AML-193 (cell line): Measurements from ENCODE around the gene CDC42BPA.
"Not testable (repeated sequence)": the region's sequence is repeated elsewhere in the genome, so short reads cannot be mapped to it uniquely, and the experiment has no call there.

Source experiments
- DNase-seq, 2 experiments: peaks; one replicate each; lab custom pipeline; 2025; lab: John Stamatoyannopoulos, UW

The CDC42BPA gene

DNA sequence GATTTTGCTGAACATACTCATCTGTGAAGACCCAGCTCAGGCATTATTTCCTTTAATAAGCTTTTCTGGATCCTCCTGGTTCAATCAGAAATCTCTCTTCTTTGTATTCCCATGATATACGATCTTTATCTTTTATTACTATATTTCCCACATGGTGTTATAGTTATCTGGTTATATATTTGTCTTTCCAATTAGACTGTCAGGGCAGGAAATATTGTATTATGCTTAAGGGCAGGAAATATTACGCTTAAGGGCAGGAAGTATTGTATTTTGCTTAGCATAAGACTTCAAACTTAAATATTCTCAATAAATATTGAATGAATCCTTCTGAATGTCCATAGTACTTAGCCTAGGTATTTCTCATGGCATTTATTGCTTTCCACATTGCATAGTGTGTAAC, 256.0 kb downstream of the CDC42BPA start:
- no peak for DNase-seq

- DNase-seq = no peak
Observed at GRCh38 chr1:227059076-227059475, 259.2 kb downstream of the CDC42BPA start.

- DNase-seq = no peak
Observed at GRCh38 chr1:227058321-227058751, 260.0 kb downstream of the CDC42BPA start.

DNA sequence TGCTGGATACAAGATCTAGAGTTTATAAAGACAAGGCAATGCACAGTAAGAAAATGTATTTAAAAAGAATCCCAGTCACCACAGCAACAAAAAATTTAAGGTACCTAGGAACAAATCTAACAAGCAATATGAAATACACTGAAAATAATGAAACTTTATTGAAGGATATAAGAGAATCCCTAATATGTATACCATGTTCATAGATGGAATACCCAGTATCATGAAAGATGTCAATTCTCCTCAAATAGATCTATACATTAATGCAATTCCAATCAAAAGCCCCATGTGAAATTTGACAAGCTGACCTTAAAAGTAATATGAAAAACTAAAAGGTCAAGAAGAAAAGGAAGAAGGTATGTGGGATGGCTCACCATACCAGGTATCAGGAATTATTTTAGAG, 269.0 kb downstream of the CDC42BPA start:
- DNase-seq = no peak

GRCh38 chr1:227043755-227044154, 274.5 kb downstream of the CDC42BPA start:
- DNase-seq = no peak

DNA sequence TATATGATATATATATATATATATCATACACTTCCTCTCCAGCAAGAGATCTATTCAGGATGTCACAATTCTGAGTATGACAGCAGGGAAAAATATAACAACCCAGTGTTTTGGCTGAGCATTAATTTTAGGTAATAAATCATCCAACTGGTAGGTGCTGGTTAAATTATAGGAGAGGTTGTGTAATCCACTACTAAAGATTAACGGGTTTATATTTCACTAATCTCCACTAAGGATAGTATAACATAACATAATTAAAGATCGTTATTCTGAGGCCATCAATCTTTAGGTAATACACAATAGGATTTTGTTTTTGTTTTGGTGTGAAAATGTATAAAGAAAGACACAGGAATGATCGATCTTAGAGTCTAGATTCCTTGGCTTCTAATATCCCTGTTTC, 276.0 kb downstream of the CDC42BPA start:
- DNase-seq = no peak

DNA sequence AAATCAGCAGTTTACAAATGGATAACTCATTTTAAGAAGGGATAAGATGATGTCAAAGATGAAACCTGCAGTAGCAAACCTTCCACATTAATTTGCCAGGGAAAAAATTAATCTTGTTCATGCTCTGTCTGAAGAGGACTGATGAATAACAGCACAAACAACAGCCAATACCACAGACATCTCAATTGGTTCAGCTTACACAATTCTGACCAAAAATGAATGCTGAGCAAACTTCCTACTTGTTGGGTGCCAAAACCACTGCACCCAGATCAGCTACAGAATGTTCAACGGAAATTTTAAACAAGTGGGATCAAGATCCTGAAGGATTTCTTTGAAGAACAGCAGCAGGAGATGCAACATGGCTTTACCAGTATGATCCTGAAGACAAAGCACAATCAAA, 279.9 kb downstream of the CDC42BPA start:
- DNase-seq = no peak

- no peak for DNase-seq
Observed at GRCh38 chr1:227037121-227037520, 281.2 kb downstream of the CDC42BPA start.

GRCh38 chr1:227035316-227035715, 283.0 kb downstream of the CDC42BPA start:
- no peak for DNase-seq

DNA sequence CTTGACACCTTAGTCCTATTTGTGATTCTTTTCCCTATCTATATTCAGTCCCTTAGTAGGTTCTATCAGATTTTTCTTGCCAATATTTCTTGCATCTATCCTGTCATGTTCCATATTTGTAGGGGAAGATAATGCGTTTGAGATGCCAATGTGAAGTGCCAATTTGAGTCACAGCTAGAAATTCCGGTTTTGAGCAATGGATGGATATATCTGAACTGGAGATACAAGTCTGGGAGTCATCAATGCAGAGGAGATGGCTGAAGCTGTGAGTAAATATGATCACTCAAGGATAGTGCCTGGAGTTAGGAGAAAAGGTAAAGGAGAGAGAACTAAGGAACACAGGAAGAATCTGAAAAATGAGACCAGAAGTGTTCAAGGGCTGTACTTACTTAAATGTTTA, 284.4 kb downstream of the CDC42BPA start:
- no peak for DNase-seq

DNA sequence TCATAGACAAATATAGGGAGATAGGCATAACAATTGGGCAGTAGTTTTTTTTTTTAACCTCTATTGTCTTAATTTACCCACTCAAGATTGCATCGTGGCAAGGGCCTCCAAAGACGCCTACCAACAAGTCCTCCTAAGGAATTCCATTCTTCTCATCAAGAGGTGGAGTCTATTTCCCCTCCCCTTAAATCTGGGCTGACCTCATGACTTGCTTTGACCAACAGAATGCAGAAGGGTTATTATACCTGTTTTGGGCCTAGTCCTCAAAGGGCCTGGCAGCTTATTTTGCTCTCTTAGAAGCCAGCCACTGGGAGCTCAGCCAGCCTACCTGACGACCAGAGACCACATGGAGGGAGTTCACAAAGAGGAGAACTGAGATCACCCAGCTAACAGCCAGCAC, 285.9 kb downstream of the CDC42BPA start:
- no peak for DNase-seq

DNA sequence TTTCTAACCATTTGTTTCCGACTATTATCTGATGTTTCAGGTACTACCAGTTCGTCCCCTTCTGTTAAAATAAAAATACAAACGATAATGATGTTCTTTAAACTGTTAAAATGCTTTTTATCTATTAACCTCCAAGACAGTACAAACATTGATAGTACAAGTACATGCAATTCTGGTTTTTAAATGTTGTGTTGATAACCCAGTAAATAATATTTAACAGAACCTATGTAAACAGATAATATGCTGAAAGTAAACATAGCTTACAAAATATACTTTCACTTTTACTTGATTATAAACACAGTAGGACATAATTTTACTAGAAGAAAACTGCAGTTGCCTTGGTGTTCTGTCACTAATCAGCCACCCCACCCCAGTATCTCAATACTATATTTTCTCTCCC, 301.3 kb downstream of the CDC42BPA start:
- no peak for DNase-seq

DNA sequence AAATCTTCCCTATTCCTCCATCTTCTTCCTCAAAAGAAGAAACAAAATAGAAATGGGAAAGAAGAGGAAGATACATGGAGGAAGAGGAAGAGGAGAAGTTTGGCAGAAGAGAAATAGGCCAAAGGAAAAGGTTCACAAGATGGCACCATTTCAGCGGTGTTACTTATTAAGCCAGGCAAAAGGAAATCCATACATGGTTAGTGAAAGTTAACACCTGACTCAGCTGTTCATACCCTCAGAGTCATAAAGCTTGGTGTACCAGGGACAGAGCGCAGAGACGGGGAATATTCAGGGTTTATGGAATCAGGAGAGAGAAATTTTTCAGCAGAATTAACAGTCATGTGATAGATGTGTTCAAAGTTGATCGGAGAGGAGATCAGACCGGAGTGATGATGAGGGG, 307.6 kb downstream of the CDC42BPA start:
- DNase-seq = no peak

DNA sequence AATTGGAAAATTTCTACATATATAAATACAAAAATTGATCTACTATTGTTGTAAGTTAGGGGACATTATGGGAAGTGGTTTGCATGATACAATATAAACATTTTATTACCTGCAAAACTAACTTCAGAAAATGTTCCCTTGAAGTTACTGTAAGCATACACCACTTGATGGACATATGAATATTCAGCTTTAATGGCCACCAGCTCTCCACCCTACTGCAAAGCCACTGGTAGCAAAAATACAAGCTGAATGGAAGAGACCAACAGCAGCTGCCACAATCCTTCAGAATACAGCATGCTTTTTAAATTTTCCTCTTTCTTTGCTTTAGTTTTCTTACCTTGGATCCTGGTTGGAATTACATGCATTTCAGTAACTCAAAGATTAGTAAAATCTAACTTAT, 308.4 kb downstream of the CDC42BPA start:
- no peak for DNase-seq

DNA sequence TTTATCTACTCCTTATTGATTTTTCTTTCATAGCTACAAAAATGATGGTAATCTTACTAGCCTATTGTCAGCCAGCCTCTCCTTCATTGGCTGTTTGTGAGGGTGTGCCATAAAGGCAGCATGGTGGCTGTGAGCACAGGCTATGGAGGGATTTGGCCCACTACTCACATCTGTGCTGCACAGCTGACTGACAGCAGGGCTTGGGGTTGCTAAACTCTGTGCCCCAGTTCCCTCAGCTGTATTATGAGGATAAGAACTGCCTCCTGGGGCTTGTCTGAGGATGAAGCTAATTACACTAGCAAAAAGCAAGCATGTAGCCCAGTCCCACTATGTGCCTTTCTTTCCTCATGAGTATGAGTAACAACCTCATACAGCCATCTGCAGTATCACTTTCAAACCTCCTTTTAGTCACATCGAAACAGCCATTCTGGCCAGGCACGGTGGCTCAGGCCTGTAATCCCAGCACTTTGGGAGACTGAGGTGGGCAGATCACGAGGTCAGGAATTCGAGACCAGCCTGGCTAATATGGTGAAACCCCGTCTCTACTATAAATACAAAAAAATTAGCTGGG, 312.0 kb downstream of the CDC42BPA start:
- DNase-seq = no peak

- DNase-seq = no peak
Observed at GRCh38 chr1:227004796-227005195, 313.5 kb downstream of the CDC42BPA start.

DNA sequence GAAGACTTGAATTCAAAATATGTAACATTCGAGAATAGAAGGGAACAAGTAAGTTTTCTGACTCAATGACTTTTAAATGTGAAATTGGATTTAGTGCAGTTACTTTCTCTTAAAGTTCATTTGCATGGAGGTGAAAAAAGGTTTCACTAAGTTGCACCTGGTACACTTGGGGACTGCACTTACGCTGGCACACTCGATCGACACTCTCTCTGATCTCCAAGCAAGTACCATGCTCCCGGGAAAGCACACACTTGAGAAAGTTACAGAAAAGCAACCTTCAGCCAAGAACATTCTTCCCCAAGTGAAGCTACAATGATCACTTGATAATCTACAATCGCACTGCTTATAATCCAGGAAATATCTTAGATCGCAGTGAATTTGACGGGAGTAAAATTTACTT, 315.1 kb downstream of the CDC42BPA start:
- DNase-seq = no peak

- no peak for DNase-seq
Observed at GRCh38 chr1:227002531-227003049, 315.7 kb downstream of the CDC42BPA start.

DNA sequence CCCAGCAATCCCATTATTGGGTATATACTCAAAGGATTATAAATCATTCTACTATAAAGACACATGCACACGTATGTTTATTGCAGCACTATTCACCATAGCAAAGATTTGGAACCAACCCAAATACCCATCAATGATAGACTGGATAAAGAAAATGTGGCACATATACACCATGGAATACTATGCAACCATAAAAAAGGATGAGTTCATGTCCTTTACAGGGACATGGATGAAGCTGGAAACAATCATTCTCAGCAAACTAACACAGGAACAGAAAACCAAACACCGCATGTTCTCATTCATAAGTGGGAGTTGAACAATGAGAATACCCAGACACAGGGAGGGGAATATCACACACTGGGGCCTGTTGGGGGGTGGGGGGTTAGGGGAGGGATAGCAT, 318.7 kb downstream of the CDC42BPA start:
- DNase-seq = not testable (repeated sequence)

DNA sequence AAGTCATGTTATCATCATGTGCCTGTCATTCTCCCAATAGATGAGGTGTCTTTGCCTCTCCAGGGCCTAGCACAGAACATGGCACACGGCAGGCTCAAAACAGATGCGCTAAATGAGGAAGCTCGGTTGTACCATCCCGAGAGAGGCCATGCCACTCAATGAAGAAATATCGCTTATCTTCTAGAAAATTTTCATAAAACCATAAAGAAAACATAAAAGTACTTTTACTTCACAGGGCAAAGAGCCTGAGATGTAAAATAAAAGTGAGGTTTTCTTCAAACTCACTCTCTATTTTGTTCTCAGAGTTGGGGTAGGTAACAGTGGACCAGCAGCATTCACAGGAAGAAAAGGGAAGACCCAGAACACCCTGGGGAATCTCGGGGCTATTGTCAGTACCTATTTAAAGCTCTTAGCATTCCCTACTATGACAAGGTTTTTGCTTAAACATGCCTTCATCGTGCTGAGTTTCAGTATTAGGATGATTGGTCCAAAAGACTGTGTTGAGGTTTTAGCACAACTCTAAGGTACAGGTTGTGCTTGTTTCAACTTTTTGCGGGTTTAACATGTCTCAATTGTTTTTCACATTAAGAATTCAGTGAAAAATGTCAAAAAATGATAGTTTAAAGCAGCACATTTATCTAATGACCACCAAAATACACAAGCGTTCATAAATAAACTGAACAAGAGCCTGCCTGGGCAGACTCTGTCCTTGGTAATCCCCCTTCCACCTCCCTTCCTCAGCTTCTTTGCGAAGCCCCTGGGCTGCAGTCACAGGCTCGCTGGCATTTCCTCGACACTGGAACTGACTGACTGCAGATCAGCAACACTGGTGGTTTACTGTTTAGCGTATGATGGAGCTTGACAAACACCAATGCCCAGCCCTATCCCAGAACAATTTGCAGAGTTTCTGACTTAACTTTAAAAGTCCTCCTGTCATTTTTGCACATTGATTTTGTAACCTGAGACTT, 322.6 kb downstream of the CDC42BPA start:
- DNase-seq = no peak

- DNase-seq = no peak
Observed at GRCh38 chr1:226994586-226995364, 323.5 kb downstream of the CDC42BPA start.

- DNase-seq = no peak
Observed at GRCh38 chr1:226993814-226994585, 324.3 kb downstream of the CDC42BPA start.
